ENCODE results near the gene DNM3. TPM values are rescaled to one million over a fixed set of nuclear protein-coding genes. Genes with fewer than 3 reads are reported as not detected.

Gene DNM3
- total and polyA plus RNA-seq, 9 of the 15 experiments (the other 6 are each of a cell fraction or from before 2014, with no cell fraction given), result 0.08 to 0.36 (median 0.22) TPM; not detected in 1

- no peak for DNase-seq (ENCODE audit: extremely low read depth in 1 of 4, low spot score in 3 of 4)
- ChIA-PET CTCF (ENCODE audit: low intra/inter-chr PET ratio) (interaction anchor here (1.0 kb wide), 1 partner anchor 417 kb away, joined by 3 read pairs; no protein-coding TSS in a partner anchor), POLR2A (no interaction called here)
- H3K4me2 ChIP-seq (ENCODE audit: insufficient read depth, low read length), result no peak overlapping the region
- H2AFZ ChIP-seq (ENCODE audit: low read depth, low read length), result no peak overlapping the region
- H4K20me1 ChIP-seq (replicated peaks; ENCODE audit: control insufficient read depth, insufficient read depth, low read length), result no peaks in the 10 kb centered on the region
- in situ Hi-C loops (cut with MboI), result no loop called here
- H3K27me3 ChIP-seq (ENCODE audit: control insufficient read depth in 2 of 2, insufficient read depth in 2 of 2, low read length in 2 of 2), result 0 out of 5 replicates have a peak, but pooled peaks cover 0 to 4% of the 10 kb centered on the region in 2 experiments
- H3K9me3 ChIP-seq (replicated peaks; ENCODE audit: control insufficient read depth, insufficient read depth, low read depth, low read length), result no peaks in the 10 kb centered on the region
- H3K4me3 ChIP-seq, result no peak overlapping the region
- H3K27ac ChIP-seq (ENCODE audit: extremely low read depth, low read depth, low read length), result no peak overlapping the region
- BruUV-seq (replicated peaks), result no TSS peak
- H3K9ac ChIP-seq (ENCODE audit: insufficient read depth in 1 of 2, low read depth in 2 of 2, low read length in 2 of 2), result no peak overlapping the region
- no peaks in the 10 kb centered on the region for H3K36me3 ChIP-seq (ENCODE audit: control insufficient read depth, insufficient read depth, low read length)
- FAIRE-seq, result no peak
- no peak for ATAC-seq
- H3K4me1 ChIP-seq (replicated peaks in 1 of 2; ENCODE audit: control insufficient read depth in 2 of 2, insufficient read depth in 2 of 2, low read length in 2 of 2), result no peaks in the 10 kb centered on the region; a peak in 1 of 5 replicates
- intact Hi-C loops (cut with micrococcal nuclease), result no loop called here
- TF ChIP-seq DNMT1 (IDR thresholded peaks at IDR 0.05) (no peak), PRPF4 (IDR thresholded peaks at IDR 0.05; ENCODE audit: insufficient read depth, low read depth, low read length, poor library complexity, severe bottlenecking) (no peak), FOXA1 (IDR thresholded peaks at IDR 0.05; ENCODE audit: borderline replicate concordance) (no peak), ZFP1 (CRISPR knock-in tag; IDR thresholded peaks at IDR 0.05) (no peak), BHLHE40 (IDR thresholded peaks at IDR 0.05; ENCODE audit: low read length) (no peak)
- TF ChIP-seq, protein P1, sequence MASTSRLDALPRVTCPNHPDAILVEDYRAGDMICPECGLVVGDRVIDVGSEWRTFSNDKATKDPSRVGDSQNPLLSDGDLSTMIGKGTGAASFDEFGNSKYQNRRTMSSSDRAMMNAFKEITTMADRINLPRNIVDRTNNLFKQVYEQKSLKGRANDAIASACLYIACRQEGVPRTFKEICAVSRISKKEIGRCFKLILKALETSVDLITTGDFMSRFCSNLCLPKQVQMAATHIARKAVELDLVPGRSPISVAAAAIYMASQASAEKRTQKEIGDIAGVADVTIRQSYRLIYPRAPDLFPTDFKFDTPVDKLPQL (IDR thresholded peaks at IDR 0.05; ENCODE audit: extremely low read depth, insufficient read length), result no peak
- TF ChIP-seq, protein P2, sequence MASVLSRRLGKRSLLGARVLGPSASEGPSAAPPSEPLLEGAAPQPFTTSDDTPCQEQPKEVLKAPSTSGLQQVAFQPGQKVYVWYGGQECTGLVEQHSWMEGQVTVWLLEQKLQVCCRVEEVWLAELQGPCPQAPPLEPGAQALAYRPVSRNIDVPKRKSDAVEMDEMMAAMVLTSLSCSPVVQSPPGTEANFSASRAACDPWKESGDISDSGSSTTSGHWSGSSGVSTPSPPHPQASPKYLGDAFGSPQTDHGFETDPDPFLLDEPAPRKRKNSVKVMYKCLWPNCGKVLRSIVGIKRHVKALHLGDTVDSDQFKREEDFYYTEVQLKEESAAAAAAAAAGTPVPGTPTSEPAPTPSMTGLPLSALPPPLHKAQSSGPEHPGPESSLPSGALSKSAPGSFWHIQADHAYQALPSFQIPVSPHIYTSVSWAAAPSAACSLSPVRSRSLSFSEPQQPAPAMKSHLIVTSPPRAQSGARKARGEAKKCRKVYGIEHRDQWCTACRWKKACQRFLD (CRISPR knock-in tag; IDR thresholded peaks at IDR 0.05), result no peak
- TF ChIP-seq, protein P3, sequence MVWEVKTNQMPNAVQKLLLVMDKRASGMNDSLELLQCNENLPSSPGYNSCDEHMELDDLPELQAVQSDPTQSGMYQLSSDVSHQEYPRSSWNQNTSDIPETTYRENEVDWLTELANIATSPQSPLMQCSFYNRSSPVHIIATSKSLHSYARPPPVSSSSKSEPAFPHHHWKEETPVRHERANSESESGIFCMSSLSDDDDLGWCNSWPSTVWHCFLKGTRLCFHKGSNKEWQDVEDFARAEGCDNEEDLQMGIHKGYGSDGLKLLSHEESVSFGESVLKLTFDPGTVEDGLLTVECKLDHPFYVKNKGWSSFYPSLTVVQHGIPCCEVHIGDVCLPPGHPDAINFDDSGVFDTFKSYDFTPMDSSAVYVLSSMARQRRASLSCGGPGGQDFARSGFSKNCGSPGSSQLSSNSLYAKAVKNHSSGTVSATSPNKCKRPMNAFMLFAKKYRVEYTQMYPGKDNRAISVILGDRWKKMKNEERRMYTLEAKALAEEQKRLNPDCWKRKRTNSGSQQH (CRISPR knock-in tag; IDR thresholded peaks at IDR 0.05), result no peak
- H3K9me1 ChIP-seq (ENCODE audit: control insufficient read depth, insufficient read depth, low read length), result no peaks in the 10 kb centered on the region
- H3K79me2 ChIP-seq (ENCODE audit: control insufficient read depth, insufficient read depth, low read length), result no peaks in the 10 kb centered on the region
These were observed 560.2 kb downstream of the DNM3 start for GRCh38 chr1:172401477-172401876.
